Muscle layer of duodenum (tissue), 2 donors: ENCODE results near the gene BCAS1.

Experiments used
- H3K27ac ChIP-seq: one replicate; pipeline ENCODE4 v1.7.0; 2013; ENCODE audit warnings: mild to moderate bottlenecking, low read length
- H3K27me3 ChIP-seq: one replicate; pipeline ENCODE4 v1.7.0; 2013; ENCODE audit warnings: low read depth, mild to moderate bottlenecking, control low read depth, low read length
- H3K36me3 ChIP-seq, 2 donors: one replicate each; pipeline ENCODE4 v1.7.0; 2013; ENCODE audit warnings: low read length in 2 of 2, control low read depth in 1 of 2, mild to moderate bottlenecking in 1 of 2; ENCODE audit not compliant: insufficient read depth in 2 of 2, control insufficient read depth in 1 of 2
- H3K4me1 ChIP-seq, 2 donors: one replicate each; pipeline ENCODE4 v1.7.0; 2013; ENCODE audit warnings: low read length in 2 of 2, mild to moderate bottlenecking in 2 of 2, control low read depth in 1 of 2, moderate library complexity in 1 of 2; ENCODE audit not compliant: insufficient read depth in 2 of 2, control insufficient read depth in 1 of 2
- H3K4me3 ChIP-seq, 2 donors: one replicate each; pipeline ENCODE4 v1.7.0; 2013; ENCODE audit warnings: low read length in 2 of 2, low read depth in 1 of 2, mild to moderate bottlenecking in 1 of 2
- H3K9me3 ChIP-seq, 2 donors: one replicate each; pipeline ENCODE4 v1.7.0; 2013; ENCODE audit warnings: low read length in 2 of 2, control low read depth in 1 of 2, mild to moderate bottlenecking in 1 of 2; ENCODE audit not compliant: control insufficient read depth in 1 of 2
- donor health status: healthy.

BCAS1 gene

DNA sequence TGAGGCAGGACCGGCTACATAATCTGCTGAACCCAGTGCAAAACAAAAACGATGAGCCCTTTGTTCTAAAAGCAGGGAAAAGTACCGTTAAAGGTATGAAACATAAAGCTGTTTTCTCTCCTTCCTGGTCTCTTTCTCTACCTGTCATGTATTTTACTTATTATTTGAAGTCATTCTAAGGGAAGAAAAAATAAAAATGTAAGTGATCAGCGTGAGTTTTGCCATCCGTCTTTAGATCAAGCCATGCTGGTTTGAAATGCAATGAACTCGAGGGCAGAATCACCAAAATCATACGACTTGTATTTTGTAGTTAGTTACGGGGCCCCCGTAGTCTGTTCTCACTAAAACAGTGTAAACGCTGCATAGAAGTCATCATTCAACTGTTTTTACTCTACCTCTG lies 2.9 kb upstream of the BCAS1 start:
- no peak overlapping the region for H3K27ac ChIP-seq

GRCh38 chr20:54069501-54069971 lies 858 bp downstream of the BCAS1 start:
- H3K4me3 ChIP-seq: peak overlapping the region in 1 of 2 donors; percentile 16

More for the DNA sequence above, 2.9 kb upstream of the BCAS1 start:
- no peaks in the 10 kb centered on the region for H3K27me3 ChIP-seq
- H3K4me1 ChIP-seq: no peaks in the 10 kb centered on the region
- no peaks in the 10 kb centered on the region for H3K36me3 ChIP-seq
- no peak overlapping the region for H3K4me3 ChIP-seq
- no peaks in the 10 kb centered on the region for H3K9me3 ChIP-seq

GRCh38 chr20:54068966-54069365 lies 1.4 kb downstream of the BCAS1 start:
- H3K9me3 ChIP-seq: no peaks in the 10 kb centered on the region
- no peaks in the 10 kb centered on the region for H3K27me3 ChIP-seq
- no peak overlapping the region for H3K27ac ChIP-seq
- no peak overlapping the region for H3K4me3 ChIP-seq
- no peaks in the 10 kb centered on the region for H3K4me1 ChIP-seq
- H3K36me3 ChIP-seq: no peaks in the 10 kb centered on the region

More at GRCh38 chr20:54069501-54069971, 858 bp downstream of the BCAS1 start:
- H3K4me1 ChIP-seq: no peaks in the 10 kb centered on the region
- no peaks in the 10 kb centered on the region for H3K27me3 ChIP-seq
- no peaks in the 10 kb centered on the region for H3K36me3 ChIP-seq
- no peaks in the 10 kb centered on the region for H3K9me3 ChIP-seq
- no peak overlapping the region for H3K27ac ChIP-seq

DNA sequence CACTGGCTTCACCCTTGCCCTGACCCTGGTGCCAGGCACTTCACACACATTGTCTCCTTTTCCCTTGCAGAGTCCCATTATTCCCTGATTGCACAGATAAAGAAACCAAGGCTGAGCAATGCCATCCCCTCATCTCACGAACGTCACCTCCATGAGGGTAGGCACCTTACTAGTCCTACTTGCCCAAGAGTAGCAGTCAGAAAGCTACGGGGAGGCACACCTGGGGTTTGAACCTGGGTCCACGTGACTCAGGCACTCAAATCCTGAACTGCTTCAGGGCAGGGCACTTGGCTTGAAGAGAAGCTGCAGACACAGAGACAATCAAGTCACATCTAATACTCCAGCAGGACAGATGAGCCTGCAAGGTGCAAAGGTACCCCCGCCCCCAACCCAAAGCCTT lies 1.9 kb downstream of the BCAS1 start:
- no peak overlapping the region for H3K27ac ChIP-seq
- no peaks in the 10 kb centered on the region for H3K4me1 ChIP-seq
- no peak overlapping the region for H3K4me3 ChIP-seq
- no peaks in the 10 kb centered on the region for H3K9me3 ChIP-seq
- no peaks in the 10 kb centered on the region for H3K27me3 ChIP-seq
- no peaks in the 10 kb centered on the region for H3K36me3 ChIP-seq

GRCh38 chr20:54067606-54068174 lies 2.7 kb downstream of the BCAS1 start:
- Histone ChIP-seq H3K4me3 (no peak overlapping the region), H3K9me3 (no peaks in the 10 kb centered on the region), H3K27ac (peak overlapping the region; percentile 75), H3K27me3 (no peaks in the 10 kb centered on the region), H3K36me3 (no peaks in the 10 kb centered on the region), H3K4me1 (no peaks in the 10 kb centered on the region)

- Histone ChIP-seq H3K9me3 (no peaks in the 10 kb centered on the region), H3K27me3 (no peaks in the 10 kb centered on the region), H3K4me1 (no peaks in the 10 kb centered on the region)
Measured at GRCh38 chr20:54065601-54066038, 4.8 kb downstream of the BCAS1 start.

DNA sequence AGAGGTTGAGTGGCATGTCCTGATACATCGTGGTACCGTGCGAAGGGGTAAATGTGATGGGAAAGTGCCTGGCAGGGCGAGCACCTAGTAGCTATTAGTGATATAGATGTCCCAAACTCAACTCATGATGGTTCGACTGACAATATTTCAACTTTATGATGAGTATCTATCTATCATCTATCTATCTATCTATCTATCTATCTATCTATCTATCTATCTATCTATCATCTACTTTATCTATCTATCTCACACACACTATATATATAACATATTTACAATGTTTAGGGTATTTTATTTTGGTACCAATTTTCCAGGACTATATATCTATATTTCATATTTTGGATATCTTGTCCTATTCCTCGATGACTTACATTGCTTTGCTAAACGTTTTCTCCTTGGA lies 5.5 kb downstream of the BCAS1 start:
- H3K27me3 ChIP-seq: no peaks in the 10 kb centered on the region
- H3K4me3 ChIP-seq: no peak overlapping the region
- H3K4me1 ChIP-seq: no peaks in the 10 kb centered on the region
- H3K27ac ChIP-seq: no peak overlapping the region
- no peaks in the 10 kb centered on the region for H3K9me3 ChIP-seq
- H3K36me3 ChIP-seq: no peaks in the 10 kb centered on the region

More at GRCh38 chr20:54065601-54066038, 4.8 kb downstream of the BCAS1 start:
- no peak overlapping the region for H3K4me3 ChIP-seq
- H3K36me3 ChIP-seq: no peaks in the 10 kb centered on the region
- no peak overlapping the region for H3K27ac ChIP-seq

DNA sequence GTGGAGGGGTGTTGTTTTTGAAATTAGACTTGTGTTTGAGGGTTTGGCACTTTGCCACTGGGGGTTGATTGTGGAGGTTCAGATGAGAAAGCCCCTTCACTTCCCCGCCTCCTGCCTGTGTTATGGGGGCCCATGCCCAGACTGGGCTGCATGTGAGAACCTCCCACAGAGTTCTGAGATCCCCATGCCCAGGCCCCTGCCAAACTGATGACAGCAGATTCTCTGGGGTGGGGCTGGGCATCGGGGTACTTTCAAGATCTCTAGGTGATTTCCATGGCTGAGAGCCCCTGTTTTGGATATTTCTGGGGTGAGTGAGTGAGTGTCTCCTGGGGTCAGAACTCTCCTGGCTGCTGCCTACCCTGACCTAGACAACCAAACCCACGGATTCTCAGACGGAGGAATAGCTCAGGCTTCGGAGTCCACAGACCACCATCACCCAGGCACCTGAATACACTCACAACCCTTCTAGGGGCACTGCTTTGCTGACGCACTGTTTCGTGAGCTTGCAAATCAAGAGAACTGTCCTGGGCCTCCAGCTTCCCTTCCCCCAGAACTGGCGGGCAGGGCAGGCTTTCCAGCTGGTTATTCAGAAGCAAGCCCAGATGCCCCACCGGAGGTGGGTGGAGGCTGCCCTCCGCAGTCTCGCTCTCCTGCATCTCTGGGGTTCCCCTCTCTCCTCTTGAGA lies 6.3 kb downstream of the BCAS1 start:
- H3K36me3 ChIP-seq: no peaks in the 10 kb centered on the region
- H3K27ac ChIP-seq: no peak overlapping the region
- no peaks in the 10 kb centered on the region for H3K4me1 ChIP-seq
- no peak overlapping the region for H3K4me3 ChIP-seq
- H3K9me3 ChIP-seq: no peaks in the 10 kb centered on the region
- no peaks in the 10 kb centered on the region for H3K27me3 ChIP-seq

DNA sequence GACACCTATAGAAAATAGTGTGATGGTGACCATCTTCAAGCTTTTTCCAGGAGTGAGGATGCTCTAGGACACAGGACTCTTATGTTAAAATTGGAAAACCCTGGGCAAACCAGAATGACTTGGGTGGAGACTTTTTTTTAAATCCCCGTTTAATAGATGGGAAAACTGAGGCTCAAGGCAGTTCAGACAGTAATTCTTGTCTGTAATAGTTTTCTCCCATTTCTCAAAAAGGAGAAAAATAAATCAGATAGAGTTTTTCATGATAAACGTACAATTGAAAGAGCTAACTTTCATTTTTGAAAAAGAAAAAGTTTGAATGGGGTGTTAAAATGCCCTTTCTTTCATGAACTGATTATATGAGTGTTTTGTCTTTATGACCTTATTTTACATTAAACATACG lies 6.8 kb downstream of the BCAS1 start:
- H3K27me3 ChIP-seq: no peaks in the 10 kb centered on the region
- H3K36me3 ChIP-seq: no peaks in the 10 kb centered on the region
- H3K27ac ChIP-seq: no peak overlapping the region
- no peaks in the 10 kb centered on the region for H3K9me3 ChIP-seq
- no peaks in the 10 kb centered on the region for H3K4me1 ChIP-seq
- H3K4me3 ChIP-seq: no peak overlapping the region

DNA sequence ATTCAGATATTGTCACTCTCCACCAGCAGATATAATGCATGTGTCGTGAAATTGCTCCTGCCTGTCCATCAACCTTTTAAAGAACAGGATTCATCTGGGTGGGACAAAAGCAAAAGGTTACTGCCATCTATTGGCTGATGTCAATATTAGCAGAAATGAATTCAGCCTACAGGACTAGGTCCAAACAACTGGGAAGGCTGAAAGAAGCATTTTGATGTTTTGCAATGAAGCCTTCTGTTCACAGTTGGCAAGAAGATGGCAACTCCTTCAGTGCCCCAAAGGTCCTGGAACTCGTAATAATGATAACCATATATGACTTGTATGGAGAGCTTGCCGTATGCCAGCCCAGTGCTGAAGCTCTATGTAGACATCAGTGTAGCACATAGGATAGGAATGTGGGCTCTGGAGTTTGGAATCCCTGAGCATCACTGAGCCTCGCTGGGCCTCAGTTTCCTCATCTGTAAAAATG lies 7.5 kb downstream of the BCAS1 start:
- Histone ChIP-seq H3K36me3 (no peaks in the 10 kb centered on the region), H3K4me1 (no peaks in the 10 kb centered on the region), H3K27me3 (no peaks in the 10 kb centered on the region), H3K27ac (no peak overlapping the region), H3K9me3 (no peaks in the 10 kb centered on the region), H3K4me3 (no peak overlapping the region)

GRCh38 chr20:54061101-54061881 lies 9.1 kb downstream of the BCAS1 start:
- Histone ChIP-seq H3K27ac (no peak overlapping the region), H3K4me3 (no peak overlapping the region), H3K27me3 (no peaks in the 10 kb centered on the region), H3K9me3 (no peaks in the 10 kb centered on the region), H3K4me1 (no peaks in the 10 kb centered on the region), H3K36me3 (no peaks in the 10 kb centered on the region)
